Measurements from ENCODE around the gene SLC25A19.
"Not testable (repeated sequence)": the region's sequence is repeated elsewhere in the genome, so short reads cannot be mapped to it uniquely, and the experiment has no call there.

The SLC25A19 gene

DNA sequence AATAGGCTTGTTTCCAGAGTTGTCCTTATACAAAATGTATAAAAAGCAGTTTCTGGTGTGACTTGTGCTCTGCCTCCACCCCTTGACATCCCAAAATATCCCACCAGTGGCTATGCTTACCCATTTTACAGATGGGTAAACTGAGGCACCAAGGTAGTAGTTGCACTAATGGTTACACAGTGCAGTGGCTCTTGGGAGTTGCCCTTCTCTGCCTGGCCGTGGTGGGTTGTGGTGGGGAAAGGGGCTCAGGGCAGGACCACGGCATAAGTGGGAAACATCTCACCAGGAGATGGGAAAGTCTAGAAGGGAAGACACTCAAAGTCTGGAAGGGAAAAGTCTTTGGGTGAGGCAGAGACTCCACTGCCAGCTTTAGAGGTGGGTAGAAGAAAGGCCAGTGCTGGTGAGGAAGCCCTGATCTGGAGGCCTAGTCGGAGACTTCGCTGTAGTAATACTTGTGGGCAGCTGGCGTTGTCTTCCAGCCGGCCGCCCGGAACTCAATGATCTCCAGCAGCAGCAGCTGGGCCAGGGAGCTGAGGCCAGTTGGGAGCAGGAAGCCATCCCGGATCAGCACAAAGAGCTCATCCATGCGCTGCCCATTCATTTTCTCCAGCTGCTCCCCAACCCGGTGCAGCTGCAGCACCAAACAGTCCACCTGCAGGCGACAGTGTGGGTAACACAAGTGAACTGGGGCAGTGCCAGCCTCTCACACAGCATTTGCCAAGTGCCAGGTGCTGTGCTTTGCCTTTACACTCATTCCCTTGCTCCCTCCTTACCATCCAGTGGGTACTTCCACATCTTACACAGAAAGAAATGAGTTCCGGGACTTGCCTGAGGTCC is 22.7 kb downstream of the SLC25A19 start:
- DNase-seq = no peak

DNA sequence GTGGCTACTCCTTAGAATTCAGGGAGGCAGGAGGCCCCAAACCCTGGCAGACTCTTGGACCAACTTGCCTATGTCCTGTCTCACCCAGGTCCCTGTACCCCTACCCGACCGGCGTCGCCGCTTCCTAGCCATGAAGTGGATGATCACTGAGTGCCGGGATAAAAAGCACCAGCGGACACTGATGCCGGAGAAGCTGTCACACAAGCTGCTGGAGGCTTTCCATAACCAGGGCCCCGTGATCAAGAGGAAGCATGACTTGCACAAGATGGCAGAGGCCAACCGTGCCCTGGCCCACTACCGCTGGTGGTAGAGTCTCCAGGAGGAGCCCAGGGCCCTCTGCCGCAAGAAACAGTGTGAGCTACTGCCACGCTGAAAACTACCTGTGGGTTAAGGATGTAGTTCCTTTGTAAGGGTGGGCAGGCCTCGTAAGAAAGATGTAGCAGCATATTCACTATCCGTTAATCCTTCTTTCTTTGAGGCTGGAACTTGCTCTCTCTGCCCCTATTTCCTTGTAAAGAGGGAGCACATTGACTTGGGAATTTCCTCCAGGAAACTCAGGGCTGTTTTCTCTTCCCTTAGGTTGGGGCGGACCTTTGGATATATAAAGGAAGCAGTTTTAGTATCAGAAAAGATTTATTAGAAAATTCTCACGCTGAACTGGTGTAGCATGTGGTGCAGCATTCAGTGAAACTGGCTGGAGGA is 23.5 kb downstream of the SLC25A19 start:
- DNase-seq = no peak

DNA sequence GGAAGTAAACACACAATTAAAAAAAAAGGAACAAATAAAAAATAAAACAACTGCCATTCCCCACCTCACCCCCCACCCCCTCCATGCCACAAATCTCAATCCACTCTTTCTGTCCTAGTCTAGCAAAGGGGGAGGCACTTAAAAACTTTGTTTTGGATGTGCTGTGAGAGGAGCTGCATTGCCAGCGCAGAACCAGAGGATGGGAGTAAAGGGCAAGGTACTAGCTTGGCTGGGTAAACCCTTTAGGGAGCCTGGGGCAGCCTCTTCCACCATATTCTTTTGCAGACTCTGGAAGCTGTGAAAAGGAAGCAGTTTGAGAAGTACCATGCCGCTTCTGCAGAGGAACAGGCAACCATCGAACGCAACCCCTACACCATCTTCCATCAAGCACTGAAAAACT is 26.2 kb downstream of the SLC25A19 start:
- no peak for DNase-seq

GRCh38 chr17:75262112-75262606 is 27.1 kb downstream of the SLC25A19 start:
- no peak for DNase-seq

DNA sequence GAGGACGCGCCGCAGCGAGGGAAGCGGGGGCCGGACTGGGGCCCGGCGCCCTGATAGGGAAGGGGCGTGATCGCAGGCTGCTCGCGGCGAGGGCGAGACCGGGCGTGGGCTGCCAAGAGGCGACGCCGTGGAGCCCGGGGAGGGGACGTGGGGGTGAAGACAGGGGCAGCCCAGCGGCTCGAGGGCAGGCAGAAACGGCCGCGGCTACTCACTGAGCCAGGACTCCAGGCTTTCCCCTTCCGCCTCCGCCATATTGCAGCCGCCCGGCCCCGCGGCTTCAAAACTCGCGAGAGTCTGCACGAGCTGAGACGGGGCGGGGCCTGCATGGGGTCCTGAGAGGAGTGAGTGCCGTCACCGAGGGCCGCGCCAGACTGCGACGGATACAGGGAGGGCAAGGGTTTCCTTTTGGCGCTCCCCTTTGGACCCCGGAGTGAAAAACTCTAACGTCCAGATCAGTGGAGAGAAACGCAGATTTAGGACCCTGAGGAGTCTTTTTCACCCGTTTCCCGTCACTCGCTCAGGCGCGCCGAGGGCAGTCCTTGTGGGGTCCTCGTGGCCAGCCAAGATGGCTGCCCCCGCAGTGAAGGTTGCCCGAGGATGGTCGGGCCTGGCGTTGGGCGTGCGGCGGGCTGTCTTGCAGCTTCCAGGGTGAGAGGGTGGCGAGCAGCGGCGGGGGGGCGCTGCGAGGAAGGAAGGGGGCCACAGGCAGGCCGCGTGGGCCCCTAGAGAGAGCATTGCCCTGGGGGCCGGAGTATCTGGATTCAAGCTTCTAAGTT is 27.7 kb downstream of the SLC25A19 start, which contains the start of the genes GGA3 and MRPS7:
Gene GGA3 (minus strand): TSS at position 271 of the 776 bp plus-strand sequence. CDS start 19 bp downstream, at position 252.
Gene MRPS7 (plus strand): TSS at position 544 of the 776 bp plus-strand sequence. CDS start 22 bp downstream, at position 566.
- DNase-seq = peak; percentile 93

GRCh38 chr17:75260641-75261335 is 28.4 kb downstream of the SLC25A19 start:
- DNase-seq = no peak

DNA sequence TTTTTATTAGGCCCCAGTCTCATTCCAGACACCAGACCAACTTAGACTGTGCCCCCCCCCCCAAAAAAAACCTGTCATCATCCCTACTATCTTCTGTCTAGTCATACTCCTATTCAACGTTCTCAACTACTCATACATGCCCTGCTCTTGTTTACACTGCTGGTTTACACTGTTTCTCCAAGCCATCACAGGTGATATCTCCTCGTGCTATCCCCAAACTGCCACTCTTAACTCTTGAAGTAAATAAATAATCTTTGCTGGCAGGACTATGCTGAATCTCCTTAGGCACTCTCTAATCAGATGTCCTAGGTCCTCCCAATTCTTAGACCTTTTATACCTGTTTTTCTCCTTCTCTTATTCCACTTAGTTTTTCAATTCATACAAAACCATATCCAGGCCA is 32.0 kb downstream of the SLC25A19 start:
- not testable (repeated sequence) for DNase-seq

DNA sequence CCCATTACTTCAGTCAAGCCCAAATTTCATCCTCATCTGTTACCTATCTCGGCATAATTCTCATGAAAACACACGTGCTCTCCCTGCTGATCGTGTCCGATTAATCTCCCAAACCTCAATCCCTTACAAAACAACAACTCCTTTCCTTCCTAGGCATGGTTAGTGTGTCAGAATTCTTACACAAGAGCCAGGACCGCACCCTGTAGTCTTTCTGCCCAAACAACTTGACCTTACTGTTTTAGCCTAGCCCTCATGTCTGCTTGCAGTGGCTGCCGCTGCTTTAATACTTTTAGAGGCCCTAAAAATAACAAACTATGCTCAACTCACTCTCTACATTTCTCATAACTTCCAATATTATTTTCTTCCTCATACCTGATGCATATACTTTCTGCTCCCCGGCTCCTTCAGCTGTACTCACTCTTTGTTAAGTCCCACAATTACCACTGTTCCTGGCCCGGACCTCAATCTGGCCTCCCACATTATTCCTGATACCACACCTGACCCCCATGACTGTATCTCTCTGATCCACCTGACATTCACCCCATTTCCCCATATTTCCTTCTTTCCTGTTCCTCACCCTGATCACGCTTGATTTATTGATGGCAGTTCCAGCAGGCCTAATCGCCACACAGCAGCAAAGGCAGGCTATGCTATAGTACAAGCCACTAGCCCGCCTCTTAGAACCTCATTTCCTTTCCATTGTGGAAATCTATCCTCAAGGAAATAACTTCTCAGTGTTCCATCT is 33.1 kb downstream of the SLC25A19 start:
- DNase-seq = not testable (repeated sequence)

- no peak for DNase-seq
Observed at GRCh38 chr17:75252039-75252816, 37.0 kb downstream of the SLC25A19 start.

DNA sequence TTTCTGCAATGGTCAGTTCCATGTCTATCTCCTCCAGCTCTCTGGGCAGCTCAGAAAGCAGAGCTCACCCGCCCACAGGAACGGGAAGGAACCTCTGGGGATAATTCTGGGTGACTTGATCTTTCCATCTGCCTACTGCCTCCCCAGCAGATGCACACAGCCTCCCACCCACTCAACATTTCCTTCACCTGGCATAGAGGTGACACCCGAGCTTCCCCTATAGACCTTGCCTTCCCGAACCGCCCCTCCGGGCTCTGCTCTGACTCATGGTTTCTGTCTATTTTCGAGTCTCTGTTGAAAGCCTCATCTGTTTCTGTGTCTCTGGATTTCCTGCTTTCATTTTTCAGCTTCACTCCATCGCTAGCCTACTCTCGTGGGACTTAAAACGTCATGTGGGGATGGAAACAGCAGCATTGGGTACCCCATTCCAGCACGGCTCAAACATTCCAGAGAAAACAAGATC is 39.2 kb downstream of the SLC25A19 start:
- DNase-seq = peak; percentile 64

DNA sequence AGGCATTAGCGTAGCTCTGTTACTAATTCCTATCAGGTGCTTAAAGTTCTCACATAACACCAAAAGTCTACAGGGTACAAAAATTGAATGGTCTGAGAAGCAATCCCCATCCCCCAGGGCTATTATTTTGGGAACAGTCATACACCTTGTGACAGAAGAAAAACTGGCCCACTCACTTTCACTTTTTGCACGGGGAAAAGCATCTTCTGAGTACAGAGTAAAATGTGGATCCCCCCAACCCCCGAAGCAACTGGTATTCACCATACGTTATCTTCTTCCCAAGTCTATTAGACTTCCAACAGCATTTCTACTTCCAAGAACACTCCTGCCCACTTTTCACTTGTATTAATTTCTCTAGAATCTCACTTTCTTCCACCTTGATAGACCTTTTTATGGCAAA is 39.7 kb downstream of the SLC25A19 start:
- no peak for DNase-seq

DNA sequence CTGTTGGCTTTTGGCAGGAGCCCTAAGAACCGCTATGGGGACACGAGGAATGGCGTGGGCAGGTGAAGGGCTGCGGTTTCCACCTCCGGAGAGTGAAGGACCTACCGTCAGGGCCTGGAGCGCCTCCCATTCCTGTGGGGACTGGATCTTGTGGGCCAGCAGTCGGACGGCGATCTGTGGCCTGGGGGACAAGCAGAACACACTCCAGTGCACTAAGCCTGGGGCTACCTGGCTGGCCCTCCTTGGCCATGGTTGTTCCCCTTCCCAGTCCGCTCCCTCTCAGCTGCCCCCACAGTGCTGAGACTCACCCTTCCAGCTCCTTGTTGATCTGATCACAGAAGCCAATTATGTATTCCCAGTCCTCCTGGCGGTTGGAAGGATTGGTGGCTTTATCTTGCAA is 42.8 kb downstream of the SLC25A19 start:
- DNase-seq = no peak

DNA sequence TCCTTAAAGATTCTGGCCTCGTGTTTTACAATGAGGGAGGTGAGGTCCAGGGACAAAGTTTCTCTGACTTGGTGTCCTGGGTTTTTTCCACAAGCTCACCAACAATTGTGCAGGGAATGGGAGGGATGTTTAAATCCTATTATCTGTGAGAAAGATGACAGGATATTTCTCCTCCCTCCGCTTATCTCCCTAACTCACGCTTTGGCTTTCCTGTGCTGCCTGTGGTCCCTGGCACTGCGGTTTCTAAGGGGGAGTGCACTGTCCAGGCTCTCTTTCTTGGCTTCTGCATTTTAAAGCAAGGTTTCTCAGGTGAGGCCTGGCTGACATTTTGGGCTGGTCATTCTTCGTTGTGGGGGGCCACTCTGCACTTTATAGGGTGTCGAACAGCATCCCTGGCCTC is 44.2 kb downstream of the SLC25A19 start:
- no peak for DNase-seq

- DNase-seq = no peak
Observed at GRCh38 chr17:75244133-75244866, 44.9 kb downstream of the SLC25A19 start.

- no peak for DNase-seq
Observed at GRCh38 chr17:75242461-75243042, 46.7 kb downstream of the SLC25A19 start.

GRCh38 chr17:75241996-75242460 is 47.2 kb downstream of the SLC25A19 start:
- DNase-seq = no peak

GRCh38 chr17:75241502-75241901 is 47.7 kb downstream of the SLC25A19 start:
- no peak for DNase-seq

DNA sequence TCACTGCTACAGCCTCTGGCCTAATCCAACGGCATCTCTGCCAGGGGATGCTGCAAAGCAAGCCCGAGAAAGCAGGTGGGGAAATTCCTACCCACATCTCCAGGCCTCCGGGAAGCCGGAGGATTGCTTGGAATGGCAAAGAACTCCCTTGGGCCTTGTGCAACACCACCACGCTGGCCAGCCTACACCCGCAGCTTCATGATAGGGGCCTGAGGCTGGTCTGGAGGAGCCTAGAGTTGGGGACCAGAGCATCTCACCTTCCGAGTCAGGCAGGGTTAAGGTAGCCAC is 48.1 kb downstream of the SLC25A19 start:
- DNase-seq = peak; percentile 12

DNA sequence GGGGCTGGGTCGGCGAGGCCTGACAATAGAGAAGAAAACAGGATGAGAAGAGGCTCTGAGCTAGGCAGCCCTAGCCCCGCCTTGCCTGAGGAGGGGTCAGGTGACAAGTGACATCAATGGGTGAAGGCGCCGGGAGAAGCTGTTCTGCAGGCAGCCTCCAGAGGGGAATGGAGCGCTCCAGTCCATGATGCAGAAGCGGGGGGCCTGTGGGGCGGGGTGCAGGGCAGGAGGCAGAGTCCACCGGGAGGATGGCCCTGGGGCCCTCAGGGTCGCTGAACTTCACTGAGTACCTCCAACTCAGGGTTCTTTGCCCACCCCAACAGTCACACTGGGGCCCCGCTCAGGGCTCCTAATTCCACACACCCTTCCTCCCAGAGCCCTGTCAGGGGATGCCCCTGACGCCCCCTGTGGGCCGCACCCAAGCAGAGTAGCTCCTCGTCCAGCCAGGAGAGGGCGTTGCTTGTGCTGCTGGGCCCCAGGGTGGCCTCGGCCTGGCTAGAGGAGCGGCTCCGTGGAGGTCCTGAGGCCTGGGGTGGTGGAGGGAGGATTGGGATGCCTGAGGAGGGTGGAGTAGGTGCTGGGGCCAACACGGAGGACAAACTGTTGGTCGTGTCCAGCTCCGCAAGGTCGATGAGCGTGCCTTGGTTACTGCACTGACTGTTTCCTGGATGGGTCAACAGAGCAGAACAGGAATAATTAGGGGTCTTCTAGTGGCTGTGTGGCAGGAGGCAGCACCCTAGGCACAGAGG is 48.7 kb downstream of the SLC25A19 start:
- DNase-seq = peak; percentile 26

Data from fibroblast of skin of right quadriceps (primary cell).